Activated CD8-positive, alpha-beta memory T cell treated with anti-CD3 and anti-CD28 coated beads, Interleukin-2, amount 50 U/mL, for 1 hour (primary cell): ENCODE results near the gene BRI3BP.
A peak's percentile ranks its signal among the peaks of the same experiment; 100 is the strongest.
"Not testable (repeated sequence)": the region's sequence is repeated elsewhere in the genome, so short reads cannot be mapped to it uniquely, and the experiment has no call there.

Experiments
- DNase-seq: peaks from one replicate; pipeline ENCODE4 v3.0.0-alpha.2; 2020; ENCODE audit errors: extremely low read depth

BRI3BP gene

GRCh38 chr12:124972211-124972610 is 21.2 kb upstream of the BRI3BP start:
- no peak for DNase-seq

GRCh38 chr12:124975276-124975675 is 18.2 kb upstream of the BRI3BP start:
- no peak for DNase-seq

GRCh38 chr12:124976999-124977398 is 16.4 kb upstream of the BRI3BP start:
- no peak for DNase-seq

- DNase-seq: no peak
Measured at GRCh38 chr12:124979568-124979967, 13.9 kb upstream of the BRI3BP start.

GRCh38 chr12:124980098-124980892 is 13.2 kb upstream of the BRI3BP start:
- no peak for DNase-seq

- not testable (repeated sequence) for DNase-seq
Measured at GRCh38 chr12:124986876-124987275, 6.6 kb upstream of the BRI3BP start.

GRCh38 chr12:124992874-124993625 is 395 bp upstream of the BRI3BP start:
- DNase-seq: peak; percentile 64

- no peak for DNase-seq
Measured at GRCh38 chr12:124994437-124994975, 1.1 kb downstream of the BRI3BP start.

- DNase-seq: no peak
Measured at GRCh38 chr12:124995200-124995961, 1.9 kb downstream of the BRI3BP start.

GRCh38 chr12:124998705-124999104 is 5.3 kb downstream of the BRI3BP start:
- no peak for DNase-seq

GRCh38 chr12:125001636-125002035 is 8.2 kb downstream of the BRI3BP start:
- no peak for DNase-seq

GRCh38 chr12:125003021-125003420 is 9.6 kb downstream of the BRI3BP start:
- no peak for DNase-seq

GRCh38 chr12:125004621-125005020 is 11.2 kb downstream of the BRI3BP start:
- DNase-seq: no peak

GRCh38 chr12:125005652-125006051 is 12.2 kb downstream of the BRI3BP start:
- DNase-seq: no peak

- DNase-seq: no peak
Measured at GRCh38 chr12:125006365-125006764, 12.9 kb downstream of the BRI3BP start.

GRCh38 chr12:125013816-125014442 is 20.5 kb downstream of the BRI3BP start:
- no peak for DNase-seq

GRCh38 chr12:125014526-125014925 is 21.1 kb downstream of the BRI3BP start:
- no peak for DNase-seq

- DNase-seq: no peak
Measured at GRCh38 chr12:125015680-125016310, 22.4 kb downstream of the BRI3BP start.

- DNase-seq: no peak
Measured at GRCh38 chr12:125017801-125018200, 24.4 kb downstream of the BRI3BP start.

GRCh38 chr12:125018356-125018755 is 24.9 kb downstream of the BRI3BP start:
- DNase-seq: no peak

- no peak for DNase-seq
Measured at GRCh38 chr12:125021096-125021495, 27.7 kb downstream of the BRI3BP start.
